Ishikawa (cell line): Measurements from ENCODE around the gene ATP6V1F.

ENCODE experiments used
- CEBPB ChIP-seq: IDR thresholded peaks from 2 replicates; pipeline ENCODE4 v1.6.1; 2012
- CREB1 ChIP-seq: IDR thresholded peaks from 2 replicates; pipeline ENCODE4 v1.6.1; 2012; ENCODE audit warnings: low read depth
- EGR1 ChIP-seq: IDR thresholded peaks from 2 replicates; pipeline ENCODE4 v1.6.1; 2012
- EP300 ChIP-seq: IDR thresholded peaks from 2 replicates; pipeline ENCODE4 v1.6.1; 2012; ENCODE audit warnings: borderline replicate concordance
- FOXM1 ChIP-seq: IDR thresholded peaks from 2 replicates; pipeline ENCODE4 v1.6.1; 2012; ENCODE audit warnings: low read depth, borderline replicate concordance
- MAX ChIP-seq: IDR thresholded peaks from 2 replicates; pipeline ENCODE4 v1.6.1; 2012
- NFIC ChIP-seq: IDR thresholded peaks from 2 replicates; pipeline ENCODE4 v1.6.1; 2012
- RAD21 ChIP-seq: IDR thresholded peaks from 2 replicates; pipeline ENCODE4 v1.6.1; 2012; ENCODE audit warnings: low read depth
- REST ChIP-seq: IDR thresholded peaks from 2 replicates; pipeline ENCODE4 v1.6.1; 2012; ENCODE audit warnings: low read depth, mild to moderate bottlenecking
- TAF1 ChIP-seq: IDR thresholded peaks from 2 replicates; pipeline ENCODE4 v1.6.1; 2012; ENCODE audit warnings: low read depth, mild to moderate bottlenecking
- TCF12 ChIP-seq: IDR thresholded peaks from 2 replicates; pipeline ENCODE4 v1.6.1; 2012; ENCODE audit warnings: low read depth
- TEAD4 ChIP-seq: IDR thresholded peaks from 2 replicates; pipeline ENCODE4 v1.6.1; 2012
- USF1 ChIP-seq: IDR thresholded peaks from 2 replicates; pipeline ENCODE4 v1.6.1; 2012
- YY1 ChIP-seq: IDR thresholded peaks from 2 replicates; pipeline ENCODE4 v1.6.1; 2012; ENCODE audit warnings: low read depth
- ZBTB7A ChIP-seq: IDR thresholded peaks from 2 replicates; pipeline ENCODE4 v1.6.1; 2012; ENCODE audit warnings: low read depth

Gene ATP6V1F

GRCh38 chr7:128883622-128884448 lies 21.2 kb downstream of the ATP6V1F start:
- no peak for TF ChIP-seq TAF1
- TF ChIP-seq EP300: no peak
- TF ChIP-seq RAD21: peak; percentile 86

- TF ChIP-seq CEBPB (no peak), ZBTB7A (no peak), USF1 (no peak), EP300 (no peak), FOXM1 (no peak), TEAD4 (no peak), MAX (no peak), REST (no peak)
These were observed 22.1 kb downstream of the ATP6V1F start for GRCh38 chr7:128884561-128885369.

- no peak for TF ChIP-seq TEAD4
- TF ChIP-seq CREB1: no peak
- no peak for TF ChIP-seq FOXM1
- TF ChIP-seq MAX: no peak
- no peak for TF ChIP-seq CEBPB
- no peak for TF ChIP-seq EGR1
- no peak for TF ChIP-seq TCF12
- TF ChIP-seq TAF1: no peak
- no peak for TF ChIP-seq REST
- no peak for TF ChIP-seq ZBTB7A
- TF ChIP-seq USF1: no peak
- no peak for TF ChIP-seq EP300
- TF ChIP-seq RAD21: no peak
- TF ChIP-seq NFIC: no peak
- no peak for TF ChIP-seq YY1
These were observed 22.9 kb downstream of the ATP6V1F start for GRCh38 chr7:128885370-128886187.

- TF ChIP-seq MAX (no peak), CEBPB (no peak), TEAD4 (no peak), USF1 (no peak), FOXM1 (no peak), TCF12 (no peak), EGR1 (no peak), TAF1 (no peak), RAD21 (no peak), NFIC (no peak)
These were observed 23.9 kb downstream of the ATP6V1F start for GRCh38 chr7:128886391-128887168.
